Natural killer cell (primary cell): ENCODE measurements around the gene FIGNL2. TPM values are rescaled to one million over a fixed set of nuclear protein-coding genes. Genes with fewer than 3 reads are reported as not detected.

Experiments
- ATAC-seq, 3 donors: fragments of 150-1000 bp in 2 of 3; fragments of 200-7000 bp in 1 of 3; cut with Tn5 transposase; 1 replicate in 1 of 3; 2 replicates in 2 of 3; pipeline ENCODE4 v1.10.0; 2021; ENCODE audit warnings: mild to moderate bottlenecking in 2 of 3, moderate library complexity in 2 of 3
- DNase-seq, 2 donors: peaks; one replicate each; pipeline versions ENCODE4 v3.0.0 to v3.0.0-alpha.2; 2013 to 2021; ENCODE audit warnings: mixed read lengths in 1 of 2
- H3K27ac ChIP-seq: one replicate; pipeline ENCODE4 v1.5.1; 2013; ENCODE audit warnings: mild to moderate bottlenecking, low read length
- H3K27me3 ChIP-seq: one replicate; pipeline ENCODE4 v1.6.1; 2013; ENCODE audit warnings: low read length; ENCODE audit not compliant: control insufficient read depth, insufficient read depth
- H3K36me3 ChIP-seq: one replicate; pipeline ENCODE4 v1.6.1; 2013; ENCODE audit warnings: low read length; ENCODE audit not compliant: control insufficient read depth, insufficient read depth
- H3K4me1 ChIP-seq: one replicate; pipeline ENCODE4 v1.6.1; 2013; ENCODE audit warnings: low read length; ENCODE audit not compliant: control insufficient read depth, insufficient read depth
- H3K4me3 ChIP-seq: one replicate; pipeline ENCODE4 v1.5.1; 2013; ENCODE audit warnings: low read length
- H3K9me3 ChIP-seq: one replicate; pipeline ENCODE4 v1.6.1; 2013; ENCODE audit warnings: low read length; ENCODE audit not compliant: control insufficient read depth, insufficient read depth
- H3K27ac Mint-ChIP-seq, 2 donors: one replicate each; pipeline ENCODE4 v1.8.0; 2022; ENCODE audit warnings: mild to moderate bottlenecking in 2 of 2, mixed read lengths in 2 of 2, moderate library complexity in 1 of 2
- H3K27me3 Mint-ChIP-seq, 2 donors: one replicate each; pipeline ENCODE4 v1.8.0; 2022; ENCODE audit warnings: low read depth in 2 of 2, mixed read lengths in 2 of 2
- H3K36me3 Mint-ChIP-seq: one replicate; pipeline ENCODE4 v1.8.0; 2022; ENCODE audit warnings: mixed read lengths
- H3K4me1 Mint-ChIP-seq, 2 donors: one replicate each; pipeline ENCODE4 v1.8.0; 2022; ENCODE audit warnings: mixed read lengths in 2 of 2
- H3K4me3 Mint-ChIP-seq: one replicate; pipeline ENCODE4 v1.8.0; 2022; ENCODE audit warnings: mild to moderate bottlenecking, moderate library complexity, mixed read lengths
- H3K9me3 Mint-ChIP-seq, 2 donors: one replicate each; pipeline ENCODE4 v1.8.0; 2022; ENCODE audit warnings: mixed read lengths in 2 of 2
- WGBS: methylation state at CpG from one replicate; pipeline ENCODE4 v1.1.7; 2013; ENCODE audit warnings: missing lambda C conversion rate; ENCODE audit not compliant: insufficient coverage; 5-methylcytosine and 5-hydroxymethylcytosine counted together
- intact Hi-C: fragments of 100-400 bp; cut with micrococcal nuclease; formaldehyde crosslinking; loops from one replicate; pipeline ENCODE4 v1.14.2; 2022
- total RNA-seq, 4 donors: library from RNA; stranded (reverse); fragments of 120-200 nt in 1 of 4; gene quantifications; one replicate each; pipeline versions ENCODE4 v1.2.3 to v1.2.4, GENCODE V29; 2013 to 2022
- TF ChIP-seq, protein P1 (sequence below): fragments of 200-600 bp; IDR thresholded peaks from one replicate; pipeline ENCODE4 v1.8.0; 2022; ENCODE audit warnings: antibody characterized with exemption

FIGNL2 gene
- total RNA-seq, 3 donors from 2014 or later (not counting 1 experiment from before 2014, with no cell fraction given), result 1.4 to 1.6 (median 1.5) TPM

GRCh38 chr12:51815571-51815970 lies 32.9 kb downstream of the FIGNL2 start:
- Mint-ChIP-seq H3K36me3 (no peaks in the 10 kb centered on the region), H3K4me1 (peaks cover 13 to 17% of the 10 kb centered on the region in 2 donors), H3K27me3 (no peaks in the 10 kb centered on the region), H3K9me3 (no peaks in the 10 kb centered on the region), H3K4me3 (peak overlapping the region; percentile 90), H3K27ac (peak overlapping the region; percentile 57 to 65)
- DNase-seq, result no peak
- intact Hi-C loops, result no loop called here
- 95% methylated on average over 6 of the region's 6 CpGs for WGBS
- H3K27ac ChIP-seq, result no peak overlapping the region
- H3K9me3 ChIP-seq, result no peaks in the 10 kb centered on the region
- no peaks in the 10 kb centered on the region for H3K27me3 ChIP-seq
- TF ChIP-seq, protein P1, sequence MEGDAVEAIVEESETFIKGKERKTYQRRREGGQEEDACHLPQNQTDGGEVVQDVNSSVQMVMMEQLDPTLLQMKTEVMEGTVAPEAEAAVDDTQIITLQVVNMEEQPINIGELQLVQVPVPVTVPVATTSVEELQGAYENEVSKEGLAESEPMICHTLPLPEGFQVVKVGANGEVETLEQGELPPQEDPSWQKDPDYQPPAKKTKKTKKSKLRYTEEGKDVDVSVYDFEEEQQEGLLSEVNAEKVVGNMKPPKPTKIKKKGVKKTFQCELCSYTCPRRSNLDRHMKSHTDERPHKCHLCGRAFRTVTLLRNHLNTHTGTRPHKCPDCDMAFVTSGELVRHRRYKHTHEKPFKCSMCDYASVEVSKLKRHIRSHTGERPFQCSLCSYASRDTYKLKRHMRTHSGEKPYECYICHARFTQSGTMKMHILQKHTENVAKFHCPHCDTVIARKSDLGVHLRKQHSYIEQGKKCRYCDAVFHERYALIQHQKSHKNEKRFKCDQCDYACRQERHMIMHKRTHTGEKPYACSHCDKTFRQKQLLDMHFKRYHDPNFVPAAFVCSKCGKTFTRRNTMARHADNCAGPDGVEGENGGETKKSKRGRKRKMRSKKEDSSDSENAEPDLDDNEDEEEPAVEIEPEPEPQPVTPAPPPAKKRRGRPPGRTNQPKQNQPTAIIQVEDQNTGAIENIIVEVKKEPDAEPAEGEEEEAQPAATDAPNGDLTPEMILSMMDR, result no peak
- no peak for ATAC-seq
- H3K4me1 ChIP-seq, result peaks cover 29% of the 10 kb centered on the region
- H3K36me3 ChIP-seq, result no peaks in the 10 kb centered on the region
- H3K4me3 ChIP-seq, result no peak overlapping the region

GRCh38 chr12:51814311-51815088 lies 34.0 kb downstream of the FIGNL2 start:
- H3K27ac Mint-ChIP-seq, result peak overlapping the region in 1 of 2 donors; percentile 57
- TF ChIP-seq, protein P1, result peak; percentile 60
- peak overlapping the region; percentile 32 for H3K4me3 ChIP-seq
- peak overlapping the region; percentile 90 for H3K4me3 Mint-ChIP-seq
- H3K36me3 Mint-ChIP-seq, result no peaks in the 10 kb centered on the region
- H3K9me3 Mint-ChIP-seq, result no peaks in the 10 kb centered on the region
- H3K36me3 ChIP-seq, result no peaks in the 10 kb centered on the region
- no peaks in the 10 kb centered on the region for H3K27me3 ChIP-seq
- H3K27ac ChIP-seq, result peak overlapping the region; percentile 37
- H3K9me3 ChIP-seq, result no peaks in the 10 kb centered on the region
- peaks cover 20% of the 10 kb centered on the region for H3K4me1 ChIP-seq
- peaks cover 10 to 13% of the 10 kb centered on the region in 2 donors for H3K4me1 Mint-ChIP-seq
- intact Hi-C loops, result loop anchor here (5.0 kb wide), 1 partner anchor 387 kb away; no protein-coding TSS in a partner anchor
- H3K27me3 Mint-ChIP-seq, result no peaks in the 10 kb centered on the region
- WGBS, result 4% methylated on average over 100 of the region's 100 CpGs
- peak; percentile 71 to 86 for DNase-seq
- peak; percentile 89 to 97 (median 96) for ATAC-seq

DNA sequence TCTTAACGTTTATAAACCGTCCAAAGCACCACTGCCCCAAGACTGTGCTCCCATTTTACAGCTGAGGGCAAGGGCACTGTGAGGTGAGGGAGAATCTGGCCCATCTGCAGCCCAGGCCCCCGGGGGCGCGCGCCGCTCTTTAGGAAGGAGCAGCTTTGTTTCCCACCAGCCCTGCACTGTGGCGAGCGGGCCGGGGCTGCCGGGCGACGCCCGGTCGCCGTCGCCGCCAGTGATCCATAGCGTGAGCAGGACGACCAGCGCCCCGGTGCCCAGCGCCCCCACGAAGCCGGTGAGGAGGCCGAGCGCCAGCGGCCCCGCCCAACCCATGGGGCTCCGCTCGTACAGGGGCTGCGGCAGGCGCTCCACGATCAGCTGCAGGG lies 34.6 kb downstream of the FIGNL2 start:
- intact Hi-C loops, result loop anchor here (5.0 kb wide), 1 partner anchor 387 kb away; no protein-coding TSS in a partner anchor
- ATAC-seq, result no peak
- no peaks in the 10 kb centered on the region for H3K27me3 Mint-ChIP-seq
- Histone ChIP-seq H3K4me1 (peaks cover 14% of the 10 kb centered on the region), H3K27ac (no peak overlapping the region), H3K4me3 (peak overlapping the region; percentile 8), H3K27me3 (no peaks in the 10 kb centered on the region), H3K36me3 (no peaks in the 10 kb centered on the region), H3K9me3 (no peaks in the 10 kb centered on the region)
- peak overlapping the region; percentile 72 for H3K4me3 Mint-ChIP-seq
- H3K36me3 Mint-ChIP-seq, result no peaks in the 10 kb centered on the region
- DNase-seq, result no peak
- H3K9me3 Mint-ChIP-seq, result no peaks in the 10 kb centered on the region
- 7% methylated on average over 34 of the region's 34 CpGs for WGBS
- TF ChIP-seq, protein P1, result no peak
- peaks cover 10 to 13% of the 10 kb centered on the region in 2 donors for H3K4me1 Mint-ChIP-seq
- no peak overlapping the region for H3K27ac Mint-ChIP-seq
